Esophagus muscularis mucosa (tissue), 4 donors: ENCODE data around the gene ANKRD50. TPM values are rescaled to one million over a fixed set of nuclear protein-coding genes. Genes with fewer than 3 reads are reported as not detected.

Source experiments
- DNase-seq: peaks from one replicate; pipeline ENCODE4 v3.0.0-alpha.2; 2017; ENCODE audit errors: extremely low spot score
- H3K27ac ChIP-seq, 4 donors: fragments of 200-600 bp; sonication (generic); replicated peaks in 1 of 4; 1 replicate in 3 of 4; 2 replicates in 1 of 4; pipeline ENCODE4 v1.5.1; 2016 to 2019; ENCODE audit warnings: mild to moderate bottlenecking in 1 of 4
- H3K27me3 ChIP-seq, 4 donors: fragments of 200-600 bp; sonication (generic); one replicate each; pipeline versions ENCODE4 v1.5.1 to v1.6.0; 2016 to 2019
- H3K36me3 ChIP-seq, 4 donors: fragments of 200-600 bp; sonication (generic); one replicate each; pipeline ENCODE4 v1.5.1; 2016 to 2019
- H3K4me1 ChIP-seq, 4 donors: fragments of 200-600 bp; sonication (generic); one replicate each; pipeline ENCODE4 v1.5.1; 2016 to 2019
- H3K4me3 ChIP-seq, 4 donors: fragments of 200-600 bp; sonication (generic); 1 replicate in 2 of 4; 2 replicates in 2 of 4; pipeline ENCODE4 v1.5.1; 2016 to 2019; ENCODE audit warnings: mild to moderate bottlenecking in 4 of 4, moderate library complexity in 1 of 4
- H3K9me3 ChIP-seq, 4 donors: fragments of 200-600 bp; sonication (generic); 1 replicate in 3 of 4; 2 replicates in 1 of 4; pipeline ENCODE4 v1.5.1; 2016 to 2019
- EP300 ChIP-seq: sonication (generic); formaldehyde crosslinking; IDR thresholded peaks from one replicate; pipeline ENCODE4 v1.6.1; 2017; ENCODE audit warnings: antibody characterized with exemption
- POLR2A ChIP-seq: fragments of 450-650 bp; IDR thresholded peaks from one replicate; pipeline ENCODE4 v1.6.1; 2017; ENCODE audit warnings: antibody characterized with exemption, moderate library complexity, mild to moderate bottlenecking, low read depth
- POLR2AphosphoS5 ChIP-seq, 2 donors: sonication (generic); formaldehyde crosslinking; IDR thresholded peaks; one replicate each; pipeline ENCODE4 v1.6.1; 2017; ENCODE audit warnings: antibody characterized with exemption in 2 of 2
- WGBS: methylation state at CpG from one replicate; pipeline ENCODE4 v1.1.5; 2018; 5-methylcytosine and 5-hydroxymethylcytosine counted together
- intact Hi-C: fragments of 100-400 bp; cut with DNase I; formaldehyde crosslinking; loops from one replicate; pipeline ENCODE4 v1.15.1; 2023
- total RNA-seq, 4 donors: library from RNA; depleted of rRNA; stranded (reverse); fragments of >200 nt; gene quantifications; one replicate each; pipeline versions ENCODE4 v1.1.0 to v1.2.1, GENCODE V29; 2016
- TF ChIP-seq, protein P1 (sequence below), 3 experiments: fragments of 200-600 bp in 2 of 3; fragments of 450-650 bp in 1 of 3; sonication (generic) in 2 of 3; IDR thresholded peaks; one replicate each; pipeline ENCODE4 v1.5.1; 2017 to 2019; ENCODE audit warnings: antibody characterized with exemption in 3 of 3, mild to moderate bottlenecking in 2 of 3, moderate library complexity in 1 of 3

Gene ANKRD50
- total RNA-seq, 4 donors from 2014 or later: 13.4 to 21.5 (median 18.4) TPM

DNA sequence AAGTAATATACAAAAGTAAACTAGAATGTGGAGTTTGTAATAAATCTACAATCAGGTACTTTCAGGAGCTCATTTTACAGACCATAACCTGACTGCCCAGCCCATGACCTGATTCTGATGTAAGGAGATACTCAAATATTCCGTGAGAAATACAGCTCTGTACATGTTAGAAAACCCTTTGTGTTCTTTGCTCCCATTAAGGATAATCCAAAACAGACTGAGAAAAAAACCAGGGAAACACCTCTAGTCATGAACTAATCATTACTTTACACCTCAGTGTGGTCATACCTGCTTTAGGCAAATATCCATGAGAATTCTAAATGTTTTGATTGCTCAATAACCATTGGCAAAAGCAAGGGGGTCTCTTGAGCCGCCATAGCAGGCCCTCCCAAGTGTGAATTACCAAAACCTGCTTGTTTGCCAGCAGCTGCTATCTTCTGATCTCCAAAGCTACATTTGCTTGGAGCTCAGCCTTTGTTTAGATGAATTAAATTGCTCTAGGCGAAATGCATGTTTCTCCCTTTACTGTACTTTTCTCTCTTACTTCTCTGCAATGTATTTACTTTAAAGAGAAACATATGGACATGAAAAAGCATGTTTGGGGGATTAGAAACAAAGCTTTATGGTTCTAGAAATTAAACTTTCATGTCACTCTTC, 79.1 kb downstream of the ANKRD50 start:
- Histone ChIP-seq H3K36me3 (no peaks in the 10 kb centered on the region), H3K27me3 (no peaks in the 10 kb centered on the region), H3K9me3 (no peaks in the 10 kb centered on the region), H3K4me1 (no peaks in the 10 kb centered on the region), H3K4me3 (no peak overlapping the region), H3K27ac (no peak overlapping the region)
- no peak for TF ChIP-seq EP300
- no peak for DNase-seq
- WGBS: 89% methylated on average over 3 of the region's 3 CpGs
- intact Hi-C loops: no loop called here

DNA sequence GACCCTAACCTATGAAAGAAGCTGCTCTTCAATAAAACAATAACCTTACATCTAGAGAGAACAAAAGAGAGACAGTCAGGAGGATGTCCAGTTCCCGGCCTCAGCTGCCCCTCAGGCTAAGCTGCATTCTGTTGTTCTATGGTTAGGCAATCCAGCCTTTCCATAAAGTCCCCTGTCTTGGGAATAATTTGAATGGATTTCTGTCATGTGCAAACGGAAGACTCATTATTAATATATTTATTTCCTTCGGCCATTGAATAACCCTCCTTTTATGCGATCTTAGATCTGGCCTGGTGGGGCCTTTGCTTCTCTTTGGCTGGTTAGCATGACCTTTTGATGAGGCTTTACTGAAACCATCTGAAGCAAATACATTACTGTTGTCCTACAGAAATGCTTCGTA, 80.1 kb downstream of the ANKRD50 start:
- WGBS: 92% methylated on average over 5 of the region's 5 CpGs
- intact Hi-C loops: no loop called here
- no peak for TF ChIP-seq POLR2A
- TF ChIP-seq EP300: no peak
- TF ChIP-seq POLR2AphosphoS5 (IDR thresholded peaks at IDR 0.05): no peak
- TF ChIP-seq, protein P1, sequence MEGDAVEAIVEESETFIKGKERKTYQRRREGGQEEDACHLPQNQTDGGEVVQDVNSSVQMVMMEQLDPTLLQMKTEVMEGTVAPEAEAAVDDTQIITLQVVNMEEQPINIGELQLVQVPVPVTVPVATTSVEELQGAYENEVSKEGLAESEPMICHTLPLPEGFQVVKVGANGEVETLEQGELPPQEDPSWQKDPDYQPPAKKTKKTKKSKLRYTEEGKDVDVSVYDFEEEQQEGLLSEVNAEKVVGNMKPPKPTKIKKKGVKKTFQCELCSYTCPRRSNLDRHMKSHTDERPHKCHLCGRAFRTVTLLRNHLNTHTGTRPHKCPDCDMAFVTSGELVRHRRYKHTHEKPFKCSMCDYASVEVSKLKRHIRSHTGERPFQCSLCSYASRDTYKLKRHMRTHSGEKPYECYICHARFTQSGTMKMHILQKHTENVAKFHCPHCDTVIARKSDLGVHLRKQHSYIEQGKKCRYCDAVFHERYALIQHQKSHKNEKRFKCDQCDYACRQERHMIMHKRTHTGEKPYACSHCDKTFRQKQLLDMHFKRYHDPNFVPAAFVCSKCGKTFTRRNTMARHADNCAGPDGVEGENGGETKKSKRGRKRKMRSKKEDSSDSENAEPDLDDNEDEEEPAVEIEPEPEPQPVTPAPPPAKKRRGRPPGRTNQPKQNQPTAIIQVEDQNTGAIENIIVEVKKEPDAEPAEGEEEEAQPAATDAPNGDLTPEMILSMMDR (IDR thresholded peaks at IDR 0.05): no peak
- no peaks in the 10 kb centered on the region for H3K27me3 ChIP-seq
- no peaks in the 10 kb centered on the region for H3K4me1 ChIP-seq
- DNase-seq: no peak
- H3K9me3 ChIP-seq: no peaks in the 10 kb centered on the region
- no peak overlapping the region for H3K27ac ChIP-seq
- no peaks in the 10 kb centered on the region for H3K36me3 ChIP-seq
- no peak overlapping the region for H3K4me3 ChIP-seq

DNA sequence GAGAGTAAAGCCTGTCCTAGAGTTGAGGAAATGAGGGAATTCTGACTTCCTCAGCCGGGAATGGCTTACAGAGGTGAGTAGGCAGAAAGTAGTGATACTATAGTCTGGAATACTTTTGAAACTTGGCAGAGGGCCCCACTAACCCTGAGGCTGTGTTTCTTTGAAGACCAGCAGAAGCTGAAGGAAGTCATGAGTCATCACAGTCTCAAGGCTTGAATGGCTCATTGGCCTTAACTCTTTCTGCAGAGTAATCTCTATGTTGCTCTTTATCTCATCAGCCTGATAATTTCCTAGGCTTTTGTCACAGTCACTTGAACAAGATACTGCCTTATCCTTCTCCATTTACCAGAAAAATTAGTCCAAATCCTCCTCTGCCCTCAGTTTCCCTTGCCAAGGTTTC, 80.8 kb downstream of the ANKRD50 start:
- Histone ChIP-seq H3K4me1 (no peaks in the 10 kb centered on the region), H3K27ac (no peak overlapping the region), H3K4me3 (no peak overlapping the region), H3K36me3 (no peaks in the 10 kb centered on the region), H3K27me3 (no peaks in the 10 kb centered on the region), H3K9me3 (no peaks in the 10 kb centered on the region)
- intact Hi-C loops: no loop called here
- 18% methylated on average over 1 of the region's 1 CpG for WGBS
- DNase-seq: no peak
- no peak for TF ChIP-seq EP300
- TF ChIP-seq, protein P1 (IDR thresholded peaks at IDR 0.05): no peak
- TF ChIP-seq POLR2A: no peak

GRCh38 chr4:124629681-124630080, 82.9 kb downstream of the ANKRD50 start:
- H3K36me3 ChIP-seq: peaks cover 0 to 4% (median 0%) of the 10 kb centered on the region in 4 donors
- no peaks in the 10 kb centered on the region for H3K4me1 ChIP-seq
- H3K9me3 ChIP-seq: no peaks in the 10 kb centered on the region
- intact Hi-C loops: no loop called here
- WGBS: 71% methylated on average over 1 of the region's 1 CpG
- no peak overlapping the region for H3K4me3 ChIP-seq
- no peak for TF ChIP-seq EP300
- no peak for TF ChIP-seq POLR2AphosphoS5 (IDR thresholded peaks at IDR 0.05)
- no peak for TF ChIP-seq POLR2A
- TF ChIP-seq, protein P1 (IDR thresholded peaks at IDR 0.05): no peak
- no peak for DNase-seq
- no peak overlapping the region for H3K27ac ChIP-seq
- H3K27me3 ChIP-seq: no peaks in the 10 kb centered on the region
